Activated CD4-positive, alpha-beta T cell treated with anti-CD3 and anti-CD28 coated beads, Interleukin-2, amount 50 U/mL, for 48 hours (primary cell): ENCODE results near the gene PPP4R2.
"Not testable (repeated sequence)": the region's sequence is repeated elsewhere in the genome, so short reads cannot be mapped to it uniquely, and the experiment has no call there.

Experiments
- DNase-seq, 2 experiments: peaks; one replicate each; pipeline ENCODE4 v3.0.0-alpha.2; 2020

PPP4R2 gene

GRCh38 chr3:72977060-72977808 is 19.4 kb upstream of the PPP4R2 start:
- DNase-seq: no peak

DNA sequence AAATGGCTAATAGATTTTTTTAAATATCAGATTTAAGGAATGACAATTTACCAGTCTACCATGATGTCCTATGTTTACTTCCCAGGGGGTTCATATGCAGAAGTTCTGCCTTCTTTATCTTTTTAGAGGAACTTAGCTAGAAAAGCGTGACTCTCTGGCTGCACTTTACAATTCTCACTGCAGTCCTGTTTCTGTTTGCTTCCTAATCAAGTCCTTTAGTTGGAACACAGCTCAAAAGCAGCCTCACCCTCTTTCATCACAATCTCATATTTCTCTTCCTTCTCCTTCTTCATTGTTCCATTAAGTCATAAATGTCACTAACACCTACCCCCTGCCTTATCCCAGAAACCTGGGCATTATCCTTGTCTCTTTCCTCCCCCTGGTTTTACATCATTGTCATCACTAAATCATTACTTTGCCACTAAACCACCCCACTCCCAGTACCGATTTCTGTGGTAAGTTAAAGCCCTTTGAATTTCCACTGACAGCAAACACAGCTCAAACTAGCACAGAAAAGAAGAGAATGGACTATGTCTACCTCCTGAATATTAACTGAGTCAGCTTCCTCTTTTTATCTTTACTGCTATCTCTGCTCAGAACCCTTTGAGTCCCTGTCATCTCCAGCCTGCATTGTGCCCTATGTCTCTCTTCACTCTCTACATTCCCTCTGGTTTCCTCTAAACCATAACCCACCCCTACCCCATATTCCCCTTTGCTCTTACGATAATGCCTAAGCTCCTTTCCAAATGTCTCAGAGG is 13.8 kb upstream of the PPP4R2 start:
- no peak for DNase-seq

- DNase-seq: no peak
Observed at GRCh38 chr3:72985576-72985975, 11.0 kb upstream of the PPP4R2 start.

DNA sequence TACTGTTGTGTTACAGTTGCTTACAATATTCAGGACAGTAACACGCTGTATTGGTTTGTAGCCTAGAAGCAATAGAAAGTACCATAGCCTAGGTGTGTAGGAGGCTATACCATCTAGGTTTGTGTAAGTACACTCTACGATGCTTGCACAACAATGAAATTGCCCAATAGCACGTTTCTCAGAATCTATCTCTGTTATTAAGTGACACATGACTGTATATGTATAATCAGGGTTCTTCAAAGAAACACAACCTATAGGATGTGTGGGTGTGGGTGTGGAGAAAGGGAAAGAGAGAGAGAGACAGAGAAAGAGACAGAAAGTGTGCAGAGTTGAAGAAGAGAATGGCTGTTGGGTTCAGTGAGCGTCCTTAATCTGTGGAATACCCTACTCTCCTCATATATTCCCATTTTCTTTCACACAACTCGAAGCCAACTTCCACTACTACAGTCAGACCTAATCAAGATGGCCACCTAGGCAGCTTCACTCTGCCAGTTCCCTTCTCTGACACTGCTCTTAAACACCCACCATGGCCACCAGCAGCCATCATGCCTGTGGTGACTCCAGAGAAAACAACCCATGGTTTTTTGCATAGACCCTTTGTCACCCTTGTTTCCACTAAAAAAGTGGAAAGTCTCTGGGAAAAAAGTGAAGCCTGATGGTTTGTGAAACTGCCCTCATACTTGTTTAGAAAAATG is 5.8 kb upstream of the PPP4R2 start:
- DNase-seq: no peak

DNA sequence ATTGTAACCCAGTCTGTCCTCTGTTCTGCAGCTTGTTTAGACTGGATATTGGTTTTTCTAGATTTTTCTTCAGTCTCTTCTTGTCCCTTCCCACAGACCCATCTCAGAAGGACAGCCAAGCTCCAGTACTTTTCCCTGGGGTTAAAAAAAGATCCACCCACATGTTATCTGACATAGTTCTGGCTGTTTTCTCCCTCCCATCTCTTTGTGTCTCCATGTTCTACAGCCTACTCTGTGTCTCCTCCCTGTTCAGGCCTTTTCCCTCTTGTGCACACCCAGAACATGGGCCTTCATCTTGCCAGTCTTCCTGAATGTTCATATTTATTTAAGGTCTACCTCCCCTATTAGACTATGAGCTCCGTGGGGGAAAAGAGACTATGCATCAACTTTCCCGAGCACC is 5.1 kb upstream of the PPP4R2 start:
- no peak for DNase-seq

DNA sequence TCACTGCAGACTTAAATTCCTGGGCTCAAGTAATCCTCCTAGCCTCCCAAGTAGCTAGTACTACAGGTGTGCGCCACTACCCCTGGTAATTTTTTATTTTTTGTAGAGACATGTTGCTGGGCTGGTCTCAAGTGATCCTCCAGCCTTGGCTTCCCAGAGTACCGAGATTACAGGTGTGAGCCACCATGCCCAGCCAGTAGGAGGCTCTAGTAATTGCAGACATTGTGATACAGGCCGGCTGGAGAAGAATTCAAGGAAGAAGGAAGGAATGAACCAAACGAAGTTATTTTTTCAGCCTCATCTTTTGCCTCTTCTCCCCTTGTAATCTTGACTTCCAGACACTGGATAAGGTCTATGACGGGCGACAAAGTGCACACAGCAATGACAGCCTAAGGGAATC is 3.2 kb upstream of the PPP4R2 start:
- no peak for DNase-seq

GRCh38 chr3:72995337-72995736 is 1.3 kb upstream of the PPP4R2 start:
- no peak for DNase-seq

DNA sequence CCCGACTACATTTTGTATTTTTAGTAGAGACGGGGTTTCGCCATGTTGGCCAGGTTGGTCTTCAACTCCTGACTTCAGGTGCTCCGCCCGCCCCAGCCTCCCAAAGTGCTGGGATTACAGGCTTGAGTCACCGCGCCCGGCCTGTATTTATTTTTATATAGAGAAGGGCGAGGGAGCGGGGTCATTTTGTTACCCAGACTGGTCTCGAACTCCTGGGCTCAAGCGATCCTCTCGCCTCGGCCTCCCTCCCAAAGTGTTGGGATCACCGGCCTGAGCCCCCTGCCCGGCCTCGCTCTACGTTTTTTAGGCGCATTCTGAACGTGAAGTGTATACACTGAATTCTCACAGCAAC is 514 bp upstream of the PPP4R2 start:
- DNase-seq: no peak

- peak; percentile 46 to 52 for DNase-seq
Observed at GRCh38 chr3:72997421-72997961, 880 bp downstream of the PPP4R2 start.

- DNase-seq: no peak
Observed at GRCh38 chr3:72998466-72998865, 1.9 kb downstream of the PPP4R2 start.

- DNase-seq: no peak
Observed at GRCh38 chr3:72999951-73000350, 3.3 kb downstream of the PPP4R2 start.

GRCh38 chr3:73003050-73003449 is 6.4 kb downstream of the PPP4R2 start:
- not testable (repeated sequence) for DNase-seq

- no peak for DNase-seq
Observed at GRCh38 chr3:73004316-73004715, 7.7 kb downstream of the PPP4R2 start.

DNA sequence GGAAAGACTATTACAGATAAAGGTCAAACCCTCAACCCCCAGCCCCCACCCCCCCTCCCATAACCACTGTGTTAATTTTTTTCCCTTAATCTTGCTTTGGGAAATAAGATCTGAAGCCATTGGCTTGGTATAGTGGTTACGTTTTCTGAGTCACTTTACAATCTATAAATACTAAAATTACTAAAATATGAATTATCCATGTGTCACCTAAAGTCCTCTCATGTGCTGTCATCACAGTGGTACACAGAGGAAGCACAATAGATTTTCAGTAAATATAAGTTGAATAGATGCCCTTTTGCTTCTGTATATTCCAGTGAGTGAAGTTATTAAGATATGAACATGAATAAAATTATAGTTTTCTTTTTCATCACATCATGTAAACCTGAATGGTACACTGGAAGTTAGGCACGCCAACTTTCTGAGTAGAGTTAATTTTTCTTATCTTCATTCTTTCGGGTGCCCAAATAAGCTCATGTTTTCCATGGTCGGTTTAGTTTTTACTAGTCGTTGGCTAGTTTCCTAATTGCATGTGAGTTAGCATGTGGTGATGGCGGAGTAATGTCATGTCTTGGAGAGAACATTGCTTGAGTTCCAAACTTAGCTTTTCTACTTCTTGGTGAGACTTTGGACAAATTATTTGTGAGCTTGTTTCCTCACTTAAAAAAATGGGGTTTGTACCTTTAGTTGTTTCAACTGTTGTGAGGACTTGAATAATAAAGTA is 11.5 kb downstream of the PPP4R2 start:
- no peak for DNase-seq

GRCh38 chr3:73009008-73009407 is 12.4 kb downstream of the PPP4R2 start:
- no peak for DNase-seq

- no peak for DNase-seq
Observed at GRCh38 chr3:73009750-73010149, 13.1 kb downstream of the PPP4R2 start.

- no peak for DNase-seq
Observed at GRCh38 chr3:73010158-73010557, 13.5 kb downstream of the PPP4R2 start.

DNA sequence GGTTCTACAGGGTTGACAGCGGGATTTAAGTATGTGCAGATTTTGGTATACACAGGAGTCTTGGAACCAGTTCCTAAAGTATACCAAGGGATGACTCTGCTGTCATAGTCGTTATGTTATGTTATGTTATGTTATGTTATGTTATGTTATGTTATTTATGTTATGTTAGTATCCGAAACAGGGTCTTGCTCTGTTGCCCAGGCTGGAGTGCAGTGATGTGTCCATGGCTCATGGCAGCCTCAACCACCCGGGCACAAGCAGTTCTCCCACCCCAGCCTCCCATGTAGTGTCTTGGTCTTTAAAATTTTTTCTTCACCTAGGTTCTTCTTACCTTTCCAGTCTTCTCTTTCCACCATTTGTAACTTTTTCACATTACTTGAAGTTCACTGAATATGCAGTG is 21.7 kb downstream of the PPP4R2 start:
- DNase-seq: no peak

DNA sequence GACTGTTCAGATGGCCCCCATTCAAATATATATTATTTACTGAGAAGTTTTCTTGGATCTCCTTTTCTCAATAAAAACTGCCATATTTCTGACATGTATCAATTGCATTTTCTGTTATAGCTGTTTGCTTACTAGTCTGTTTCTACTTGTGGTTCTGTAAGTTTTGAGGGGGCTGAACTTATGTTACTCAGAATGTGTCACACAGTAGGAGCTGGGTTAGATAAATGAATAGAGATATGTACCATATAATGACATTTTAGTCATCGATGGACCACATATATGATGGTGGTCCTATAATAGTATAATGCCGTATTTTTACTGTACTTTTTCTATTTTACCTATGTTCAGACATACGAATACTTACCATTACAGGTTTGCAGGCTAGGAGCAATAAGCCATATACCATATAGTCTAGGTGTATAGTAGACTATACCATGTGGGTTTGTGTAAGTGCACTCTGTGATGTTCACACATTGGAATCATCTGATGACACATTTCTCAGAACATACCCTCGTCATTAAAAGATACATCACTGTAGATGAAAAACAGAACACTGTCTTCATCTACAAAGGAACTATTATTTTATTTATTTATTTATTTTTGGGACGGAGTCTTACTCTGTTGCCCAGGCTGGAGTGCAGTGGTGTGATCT is 22.3 kb downstream of the PPP4R2 start:
- DNase-seq: no peak

DNA sequence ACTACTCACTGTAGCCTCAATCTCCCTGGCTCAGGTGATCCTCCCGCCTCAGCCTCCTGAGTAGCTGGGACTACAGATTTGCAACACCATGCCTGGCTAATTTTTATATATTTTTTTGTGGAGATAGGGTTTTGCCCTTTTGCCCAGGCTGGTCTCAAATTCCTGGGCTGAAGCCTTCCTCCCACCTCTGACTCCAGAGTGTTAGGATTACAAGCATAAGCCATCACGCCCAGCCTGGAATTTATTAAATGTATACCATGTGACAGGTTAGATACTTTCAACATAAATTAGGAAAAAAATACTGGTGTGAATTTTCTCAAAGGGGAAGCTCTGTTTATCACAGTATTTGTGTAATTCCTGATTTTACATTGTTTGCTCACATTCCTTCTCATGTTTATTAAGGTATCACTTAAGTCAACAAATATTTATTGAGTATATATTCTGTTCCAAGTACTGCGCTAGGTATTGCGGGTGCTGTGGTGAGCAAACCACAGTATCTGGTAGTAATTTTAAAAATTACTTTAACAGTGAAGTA is 24.8 kb downstream of the PPP4R2 start:
- no peak for DNase-seq

DNA sequence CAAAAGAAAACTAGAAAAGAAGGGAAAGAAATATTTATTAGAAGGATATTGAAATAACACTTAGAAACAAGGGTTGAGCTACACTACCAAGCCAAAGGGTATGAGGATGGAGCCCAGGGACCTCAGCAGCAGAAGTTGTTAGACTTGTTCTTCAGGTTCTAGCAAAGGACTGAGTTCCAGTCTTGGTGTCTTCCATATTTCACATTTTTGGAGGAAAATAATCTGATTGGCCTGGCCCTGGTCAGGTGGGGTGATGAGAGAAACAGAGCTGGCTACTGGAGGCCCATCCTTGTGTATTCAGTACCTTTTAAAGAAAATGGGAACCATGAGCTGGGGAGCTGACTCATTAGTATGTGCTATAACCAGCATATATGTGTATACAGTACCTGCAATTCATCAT is 28.2 kb downstream of the PPP4R2 start:
- DNase-seq: no peak

GRCh38 chr3:73026111-73026759 is 29.6 kb downstream of the PPP4R2 start:
- DNase-seq: no peak
